Pulmonary artery endothelial cell (primary cell): ENCODE results near the gene BPIFB4. TPM values are rescaled to one million over a fixed set of nuclear protein-coding genes. Genes with fewer than 3 reads are reported as not detected.
"Not testable (repeated sequence)": the region's sequence is repeated elsewhere in the genome, so short reads cannot be mapped to it uniquely, and the experiment has no call there.

Source experiments
- DNase-seq: peaks from one replicate; pipeline ENCODE4 v3.0.0-alpha.2; 2011; ENCODE audit warnings: low read depth, low spot score
- total RNA-seq: library from RNA; depleted of rRNA; stranded (reverse); fragments of >200 nt; gene quantifications from 2 replicates; pipeline ENCODE4 v1.2.3, GENCODE V29; 2014

The BPIFB4 gene
- total RNA-seq, 1 donor from 2014 or later: not detected

DNA sequence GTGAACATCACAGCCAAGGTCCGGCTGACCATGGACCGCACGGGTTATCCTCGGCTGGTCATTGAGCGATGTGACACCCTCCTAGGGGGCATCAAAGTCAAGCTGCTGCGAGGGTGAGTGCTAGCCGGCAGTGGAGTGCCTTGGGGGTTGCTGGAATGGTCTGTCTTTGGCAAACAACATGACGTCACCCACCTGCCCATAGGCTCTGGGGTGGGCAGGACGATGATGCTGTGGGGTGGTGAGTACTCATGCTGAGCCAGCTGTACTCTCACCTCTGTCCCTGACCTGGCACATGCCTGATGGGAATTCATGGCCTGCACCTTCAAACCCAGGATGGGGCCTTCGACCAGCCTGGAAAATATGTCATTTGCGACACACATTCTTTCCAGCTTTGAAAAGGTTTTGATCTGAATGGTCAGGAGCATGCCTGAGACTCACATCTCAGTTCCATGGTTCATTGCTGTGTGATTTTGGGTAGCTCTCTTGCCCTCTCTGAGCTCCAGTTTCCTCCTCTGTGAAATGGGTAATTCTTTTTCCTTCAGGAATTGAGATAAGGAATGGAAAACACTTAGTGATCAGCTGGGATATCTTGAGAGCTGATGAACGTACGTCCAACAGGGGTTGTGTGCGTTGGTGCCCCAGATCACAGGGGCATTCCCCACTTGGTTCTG lies 6.7 kb downstream of the BPIFB4 start:
- no peak for DNase-seq

- DNase-seq: no peak
Measured at GRCh38 chr20:33091147-33091546, 11.7 kb downstream of the BPIFB4 start.

DNA sequence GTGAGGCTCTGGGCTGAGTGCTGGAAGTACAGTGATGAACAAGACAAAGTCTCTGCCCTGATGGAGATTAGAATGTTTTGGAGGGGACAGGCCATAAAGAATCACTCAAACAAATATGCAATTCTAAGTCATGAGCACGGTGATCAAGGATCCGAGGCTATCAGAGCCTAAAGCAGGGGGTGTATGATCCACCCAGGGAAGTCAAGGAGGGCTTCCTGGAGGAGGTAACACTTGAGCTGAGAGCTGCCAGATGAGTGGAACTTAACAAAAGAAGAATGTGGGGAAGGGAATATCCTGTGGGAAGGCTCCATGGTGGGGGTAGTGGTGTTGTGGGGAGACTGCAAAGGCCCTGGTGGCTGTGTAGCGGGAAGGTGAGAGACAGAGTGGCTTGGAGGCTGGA lies 12.2 kb downstream of the BPIFB4 start:
- DNase-seq: no peak

DNA sequence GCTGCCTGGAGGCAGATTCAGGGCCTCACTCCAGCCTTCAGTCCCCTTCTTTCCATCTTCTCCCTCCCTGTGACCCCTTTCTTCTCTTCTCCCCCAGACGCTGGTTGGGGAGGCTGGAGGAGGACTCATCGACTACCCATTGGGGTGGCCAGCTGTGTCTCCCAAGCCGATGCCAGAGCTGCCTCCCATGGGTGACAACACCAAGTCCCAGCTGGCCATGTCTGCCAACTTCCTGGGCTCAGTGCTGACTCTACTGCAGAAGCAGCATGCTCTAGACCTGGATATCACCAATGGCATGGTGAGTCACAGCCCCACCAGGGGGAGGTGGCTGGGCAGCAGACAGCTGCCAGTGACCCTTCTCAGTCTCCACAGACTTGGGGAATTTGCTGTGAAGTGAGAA lies 12.9 kb downstream of the BPIFB4 start:
- DNase-seq: no peak

GRCh38 chr20:33093074-33093473 lies 13.6 kb downstream of the BPIFB4 start:
- DNase-seq: no peak

DNA sequence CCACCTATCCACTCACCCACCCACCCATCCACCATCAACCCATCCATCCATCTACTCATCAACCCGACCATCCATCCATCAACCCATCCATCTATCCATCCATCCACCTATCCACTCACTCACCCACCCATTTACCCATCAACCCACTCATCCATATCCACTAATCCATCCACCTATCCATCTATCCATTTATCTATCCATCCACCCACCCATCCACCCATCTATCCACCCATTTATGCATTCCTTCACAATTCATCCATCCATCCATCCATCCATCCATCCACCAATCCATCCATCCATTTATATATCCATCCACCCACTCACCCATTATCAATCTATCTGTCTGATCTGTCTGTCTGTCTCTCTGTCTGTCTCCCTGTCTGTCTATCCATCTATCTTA lies 14.1 kb downstream of the BPIFB4 start:
- DNase-seq: no peak

- no peak for DNase-seq
Measured at GRCh38 chr20:33095249-33095648, 15.8 kb downstream of the BPIFB4 start.

GRCh38 chr20:33095902-33096584 lies 16.6 kb downstream of the BPIFB4 start:
- not testable (repeated sequence) for DNase-seq

DNA sequence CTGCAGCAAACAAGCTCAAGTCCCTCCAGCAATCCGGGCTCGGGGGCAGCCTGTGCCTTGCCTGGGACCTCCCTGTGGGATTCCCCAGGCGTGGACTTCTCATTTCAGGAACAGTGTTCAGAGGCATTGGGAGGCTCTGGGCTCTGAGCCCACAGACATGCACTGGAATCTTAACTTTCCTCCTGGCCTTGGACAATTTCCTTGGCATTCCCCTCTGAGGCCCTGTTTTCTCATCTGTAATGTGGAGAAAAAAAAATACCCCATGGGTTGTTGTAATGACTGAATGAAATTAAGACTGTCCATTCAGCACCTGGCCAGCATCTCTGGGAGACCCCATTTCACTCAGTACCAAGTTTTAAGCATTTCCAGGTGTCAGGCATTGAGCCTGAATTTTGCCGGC lies 17.6 kb downstream of the BPIFB4 start:
- DNase-seq: no peak

- DNase-seq: no peak
Measured at GRCh38 chr20:33099843-33100538, 20.5 kb downstream of the BPIFB4 start.

- DNase-seq: no peak
Measured at GRCh38 chr20:33103556-33103955, 24.1 kb downstream of the BPIFB4 start.

DNA sequence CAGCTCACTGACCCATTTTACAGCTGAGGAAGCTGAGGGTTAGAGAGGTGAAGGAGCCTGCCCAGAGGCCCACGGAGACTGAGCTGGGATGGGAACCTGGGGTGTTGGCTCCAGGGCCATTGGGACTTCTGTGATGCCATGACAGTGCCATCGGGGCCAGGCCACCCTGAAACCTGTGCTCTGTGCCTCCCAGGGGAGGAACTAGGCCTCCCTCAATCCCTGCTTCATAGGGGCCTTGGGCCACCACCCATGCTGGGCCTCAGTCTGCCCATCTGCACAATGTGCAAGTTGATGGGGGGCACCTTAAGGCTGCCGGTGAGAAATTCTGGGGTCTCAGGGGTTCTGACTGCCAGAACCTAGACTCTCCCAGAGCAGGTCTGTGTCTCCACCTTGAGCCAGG lies 24.9 kb downstream of the BPIFB4 start:
- DNase-seq: no peak

DNA sequence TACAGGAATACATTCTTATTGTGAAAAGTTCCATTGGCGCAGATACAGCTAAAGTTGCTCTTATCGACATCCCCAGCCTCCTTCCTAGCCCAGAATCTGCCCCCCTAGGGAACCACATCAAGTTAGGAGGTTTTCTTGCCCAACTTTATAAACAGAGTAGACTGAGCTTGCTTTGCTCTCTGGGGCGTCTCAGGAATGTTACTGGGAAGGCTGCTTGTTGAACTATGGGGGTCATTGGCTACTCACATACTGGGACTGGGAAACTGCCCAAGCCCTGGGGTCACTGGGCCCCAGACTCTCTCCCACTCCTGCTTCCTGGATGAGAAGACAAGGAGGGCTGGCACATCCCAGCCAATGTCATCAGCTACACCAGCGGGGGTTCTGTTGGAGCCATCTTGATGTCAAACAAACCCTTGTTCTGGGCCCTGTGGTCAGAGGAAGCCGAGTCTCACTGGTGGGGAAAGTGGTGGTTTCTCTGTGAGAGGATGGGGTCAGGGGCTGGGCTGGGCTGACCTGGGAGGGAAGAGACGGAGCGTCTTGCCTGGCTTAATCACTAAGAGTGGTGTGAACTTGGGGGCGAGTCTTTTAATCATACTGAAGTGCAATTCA lies 26.0 kb downstream of the BPIFB4 start:
- no peak for DNase-seq

GRCh38 chr20:33106058-33106620 lies 26.7 kb downstream of the BPIFB4 start:
- not testable (repeated sequence) for DNase-seq

DNA sequence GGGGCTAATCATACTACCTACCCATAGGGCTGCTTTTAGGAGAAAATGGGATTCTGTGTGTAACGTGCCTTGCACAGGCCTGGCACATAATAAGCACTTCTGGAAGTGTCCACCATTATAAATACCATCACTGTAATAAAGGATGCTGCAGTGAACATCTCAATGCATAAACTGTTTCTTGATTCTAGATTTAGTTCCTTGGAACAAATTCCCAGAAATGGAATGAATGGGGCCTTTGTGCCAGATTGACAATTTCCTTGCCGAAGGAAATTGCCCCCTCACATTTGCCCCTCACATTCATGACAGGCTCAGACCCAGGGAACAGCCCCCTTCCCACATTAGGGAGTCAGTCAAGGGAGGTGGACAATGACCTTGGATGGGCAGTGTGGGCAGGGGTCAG lies 29.2 kb downstream of the BPIFB4 start:
- no peak for DNase-seq

DNA sequence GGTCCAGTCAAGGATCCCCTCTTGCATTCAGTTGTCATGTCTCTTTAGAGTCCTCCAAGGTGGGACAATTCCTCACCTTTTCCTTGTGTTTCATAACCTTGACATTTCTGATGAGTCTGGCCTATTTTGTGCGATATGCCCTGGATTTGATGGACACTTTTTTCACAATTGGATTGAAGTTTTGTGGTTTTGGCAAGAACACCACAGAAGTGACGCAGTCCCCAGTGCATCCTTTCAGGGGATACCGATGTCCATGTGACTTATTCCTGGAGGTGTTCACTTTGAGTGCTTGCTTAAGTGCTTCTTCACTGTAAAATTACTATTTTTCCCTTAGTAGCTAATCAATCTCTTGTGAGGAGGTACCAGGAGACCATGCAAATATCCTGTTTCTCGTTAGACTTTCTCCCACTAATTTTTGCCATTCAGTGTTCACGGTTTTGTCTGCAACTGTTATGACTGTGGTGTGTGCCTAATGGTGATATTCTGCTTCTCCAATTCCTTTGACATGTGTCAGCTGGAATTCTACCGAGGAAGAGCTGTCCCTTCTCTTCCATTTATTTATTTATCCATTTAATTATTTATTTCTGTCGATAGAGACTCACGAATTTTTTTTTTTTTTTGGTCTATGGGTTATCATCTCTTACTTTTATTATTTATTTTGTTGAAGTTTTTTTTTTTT lies 30.8 kb downstream of the BPIFB4 start:
- no peak for DNase-seq

DNA sequence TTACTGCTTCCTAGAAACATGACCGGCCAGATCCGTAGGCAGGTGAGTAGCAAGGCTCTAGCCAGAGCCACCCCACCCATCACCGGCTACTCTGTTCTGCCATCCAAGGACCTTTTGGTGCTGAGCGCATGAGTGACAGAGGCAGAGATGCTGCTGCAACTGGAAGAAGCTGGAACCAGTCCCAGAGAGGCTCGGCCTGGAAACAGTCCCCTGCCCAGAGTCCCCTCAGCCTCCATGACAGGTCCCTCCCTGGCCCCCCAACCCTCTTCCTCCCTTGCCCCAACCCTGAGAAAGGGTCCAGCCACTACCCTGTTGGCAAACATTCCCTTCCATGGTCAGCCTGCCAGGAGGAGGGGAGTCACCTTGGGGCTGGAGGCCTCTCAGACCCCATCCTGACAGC lies 31.9 kb downstream of the BPIFB4 start:
- DNase-seq: no peak

DNA sequence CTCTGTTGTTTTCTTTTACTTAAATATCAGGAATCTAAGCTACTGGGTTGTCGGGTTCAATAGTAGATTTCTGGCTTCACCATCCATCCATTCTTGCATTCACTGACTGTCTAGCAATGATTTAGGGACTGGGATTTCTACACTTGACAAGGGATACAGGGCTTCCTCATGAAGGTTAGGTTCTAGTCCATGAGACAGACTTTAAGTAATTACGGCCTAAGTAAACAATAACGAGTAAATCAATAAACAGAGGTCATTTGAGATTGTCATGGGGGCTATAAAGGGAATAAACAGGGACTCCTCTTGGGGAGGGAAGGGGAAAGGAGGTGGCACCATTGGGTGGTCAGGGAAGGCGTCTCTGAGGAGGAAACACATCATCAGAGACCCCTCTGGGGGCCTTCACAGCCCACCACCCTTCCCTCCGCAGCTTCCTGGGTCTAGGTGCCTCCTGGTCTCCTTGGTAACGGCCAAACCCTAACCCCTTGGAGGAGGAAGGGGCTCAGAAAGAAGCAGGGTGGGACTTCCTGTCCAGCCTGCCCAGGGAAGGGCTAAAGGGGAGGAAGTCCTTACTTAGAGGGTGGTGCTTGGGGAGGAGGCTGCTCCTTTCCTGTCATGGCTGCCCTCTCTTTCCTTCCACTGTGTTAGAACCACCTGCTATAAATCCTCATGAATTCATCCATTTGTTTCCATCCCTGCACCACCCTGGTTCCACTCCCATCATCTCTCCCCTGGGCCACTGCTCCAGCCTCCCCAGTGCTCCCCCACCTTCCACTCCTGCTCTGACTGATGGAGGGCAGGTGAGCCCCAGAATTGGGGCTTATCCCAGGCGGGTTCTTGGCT lies 33.3 kb downstream of the BPIFB4 start:
- DNase-seq: no peak

DNA sequence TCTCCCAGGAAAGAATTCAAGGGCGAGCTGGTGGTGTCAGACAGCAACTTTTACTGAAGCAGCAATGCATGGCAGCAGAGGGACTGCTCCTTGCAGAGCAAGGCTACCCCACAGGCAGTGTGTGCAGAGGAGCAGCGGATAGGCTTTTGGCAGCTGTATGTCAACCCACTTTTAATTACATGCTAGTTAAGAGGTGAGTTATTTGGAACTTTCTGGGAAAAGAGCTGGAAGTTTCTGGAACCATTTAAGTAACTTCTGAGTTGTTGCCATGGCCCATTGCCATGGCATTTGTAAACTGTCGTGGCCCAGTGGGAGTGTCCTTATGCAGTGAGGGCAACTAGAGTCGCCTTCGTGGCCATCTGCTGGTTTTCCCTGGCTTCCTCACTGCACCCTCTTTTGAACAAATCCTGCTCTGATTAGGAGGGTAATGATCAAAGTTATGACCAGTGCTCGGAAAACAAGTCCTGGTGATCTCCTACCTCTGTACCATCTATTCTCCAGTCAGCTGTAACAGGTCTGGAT lies 34.0 kb downstream of the BPIFB4 start:
- DNase-seq: no peak

DNA sequence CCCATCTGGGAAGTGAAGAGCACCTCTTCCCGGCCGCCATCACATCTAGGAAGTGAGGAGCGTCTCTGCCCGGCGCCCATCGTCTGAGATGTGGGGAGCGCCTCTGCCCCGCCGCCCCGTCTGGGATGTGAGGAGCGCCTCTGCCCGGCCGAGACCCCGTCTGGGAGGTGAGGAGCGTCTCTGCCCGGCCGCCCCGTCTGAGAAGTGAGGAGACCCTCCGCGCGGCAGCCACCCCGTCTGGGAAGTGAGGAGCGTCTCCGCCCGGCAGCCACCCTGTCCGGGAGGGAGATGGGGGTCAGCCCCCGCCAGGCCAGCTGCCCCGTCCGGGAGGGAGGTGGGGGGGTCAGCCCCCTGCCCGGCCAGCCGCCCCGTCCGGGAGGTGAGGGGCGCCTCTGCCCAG lies 36.1 kb downstream of the BPIFB4 start:
- not testable (repeated sequence) for DNase-seq
